H1 (cell line): Measurements from ENCODE around the gene NOC2L. TPM values are rescaled to one million over a fixed set of nuclear protein-coding genes. Genes with fewer than 3 reads are reported as not detected.

ENCODE experiments used
- ASH2L ChIP-seq: fragments of 200-600, 300-600 bp; sonication (generic); IDR thresholded peaks from one replicate; pipeline ENCODE4 v1.7.1; 2017; ENCODE audit warnings: low read length
- JUN ChIP-seq: IDR thresholded peaks from 2 replicates; pipeline ENCODE4 v1.6.1; 2011; ENCODE audit warnings: low read depth, mild to moderate bottlenecking, improper control_type of control experiment, low read length
- POU5F1 ChIP-seq: IDR thresholded peaks from 2 replicates; pipeline ENCODE4 v1.6.1; 2011; ENCODE audit warnings: low read depth, mild to moderate bottlenecking, low read length, moderate library complexity
- SAP30 ChIP-seq: fragments of 300-600 bp; sonication (generic); IDR thresholded peaks from 2 replicates; pipeline ENCODE4 v1.7.1; 2012; ENCODE audit warnings: low read length, moderate library complexity, mild to moderate bottlenecking, inconsistent platforms; ENCODE audit not compliant: insufficient read depth, insufficient replicate concordance
- SP4 ChIP-seq: IDR thresholded peaks from 2 replicates; pipeline ENCODE4 v1.6.1; 2012; ENCODE audit warnings: low read length, inconsistent platforms
- polyA plus RNA-seq, 7 experiments: library from polyadenylated mRNA; depleted of rRNA in 3 of 7; stranded (reverse) in 5 of 7; unstranded in 2 of 7; fragments of >200 nt in 5 of 7; fragments of 200-250 nt in 2 of 7; gene quantifications; 1 replicate in 5 of 7; 2 replicates in 1 of 7; 4 replicates in 1 of 7; pipeline versions ENCODE4 v1.2.1 to v1.2.3, GENCODE V29; 2011 to 2013; ENCODE audit warnings: missing spikeins in 2 of 7, mixed read lengths in 2 of 7
- total RNA-seq: library from RNA; stranded (reverse); fragmentation: NEBNext Ultra II Directional; extraction: Animal tissue kit (Norgen Biotek cat#: 25700); gene quantifications from 2 replicates; pipeline ENCODE4 v1.2.1, GENCODE V29; 2021
- TF ChIP-seq, protein P1 (sequence below): fragments of 300-600 bp; sonication (generic); IDR thresholded peaks from 2 replicates; pipeline ENCODE4 v1.7.1; 2012; ENCODE audit warnings: low read length, moderate library complexity, mild to moderate bottlenecking, inconsistent platforms; ENCODE audit not compliant: insufficient replicate concordance
- TF ChIP-seq, protein P2 (sequence below): IDR thresholded peaks from 2 replicates; pipeline ENCODE4 v1.6.1; 2011; ENCODE audit warnings: low read length, improper control_type of control experiment

The NOC2L gene
- total and polyA plus RNA-seq, 2 of the 8 experiments (the other 6 are each of a cell fraction or from before 2014, with no cell fraction given): 74.7 to 130 TPM

DNA sequence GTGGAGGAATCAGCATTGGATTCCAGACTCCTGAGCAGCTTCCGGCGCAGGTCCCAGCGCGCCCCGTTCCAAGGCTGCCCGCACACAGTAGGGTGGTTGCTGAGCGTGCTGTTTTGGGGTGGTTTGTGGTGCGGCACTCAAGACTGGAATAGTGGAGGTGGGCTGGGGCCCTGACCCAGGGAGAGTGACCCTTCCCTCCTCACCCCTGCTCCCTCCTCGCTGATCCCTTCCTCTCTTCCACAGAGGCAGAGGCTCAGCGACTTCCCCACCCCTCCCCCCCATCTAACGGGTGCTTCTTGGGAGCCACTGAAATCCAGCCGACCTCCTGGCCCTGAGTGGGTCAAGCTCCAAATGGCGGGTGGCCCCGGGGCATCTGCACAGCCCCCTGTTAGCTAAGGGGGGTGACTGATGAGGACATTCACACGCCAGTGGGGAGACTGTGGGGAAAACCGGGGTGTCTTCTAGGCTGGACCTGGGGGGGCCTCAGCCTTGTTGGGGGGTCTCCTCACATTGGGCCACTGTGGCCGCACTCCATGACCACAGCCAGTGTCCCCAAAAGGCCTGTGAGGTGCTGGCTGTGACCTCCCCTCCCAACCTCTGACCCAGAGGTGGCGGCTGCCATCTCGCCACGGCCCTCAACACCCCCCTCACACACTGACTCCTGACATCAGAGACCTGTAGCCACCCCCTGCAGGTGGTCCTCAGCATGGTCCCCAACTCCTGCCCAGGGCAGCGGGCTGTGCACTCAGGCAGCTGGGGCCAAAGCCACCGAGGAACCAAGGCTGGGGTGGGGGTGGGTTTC is 44.8 kb upstream of the NOC2L start (continued):
- TF ChIP-seq, protein P1, sequence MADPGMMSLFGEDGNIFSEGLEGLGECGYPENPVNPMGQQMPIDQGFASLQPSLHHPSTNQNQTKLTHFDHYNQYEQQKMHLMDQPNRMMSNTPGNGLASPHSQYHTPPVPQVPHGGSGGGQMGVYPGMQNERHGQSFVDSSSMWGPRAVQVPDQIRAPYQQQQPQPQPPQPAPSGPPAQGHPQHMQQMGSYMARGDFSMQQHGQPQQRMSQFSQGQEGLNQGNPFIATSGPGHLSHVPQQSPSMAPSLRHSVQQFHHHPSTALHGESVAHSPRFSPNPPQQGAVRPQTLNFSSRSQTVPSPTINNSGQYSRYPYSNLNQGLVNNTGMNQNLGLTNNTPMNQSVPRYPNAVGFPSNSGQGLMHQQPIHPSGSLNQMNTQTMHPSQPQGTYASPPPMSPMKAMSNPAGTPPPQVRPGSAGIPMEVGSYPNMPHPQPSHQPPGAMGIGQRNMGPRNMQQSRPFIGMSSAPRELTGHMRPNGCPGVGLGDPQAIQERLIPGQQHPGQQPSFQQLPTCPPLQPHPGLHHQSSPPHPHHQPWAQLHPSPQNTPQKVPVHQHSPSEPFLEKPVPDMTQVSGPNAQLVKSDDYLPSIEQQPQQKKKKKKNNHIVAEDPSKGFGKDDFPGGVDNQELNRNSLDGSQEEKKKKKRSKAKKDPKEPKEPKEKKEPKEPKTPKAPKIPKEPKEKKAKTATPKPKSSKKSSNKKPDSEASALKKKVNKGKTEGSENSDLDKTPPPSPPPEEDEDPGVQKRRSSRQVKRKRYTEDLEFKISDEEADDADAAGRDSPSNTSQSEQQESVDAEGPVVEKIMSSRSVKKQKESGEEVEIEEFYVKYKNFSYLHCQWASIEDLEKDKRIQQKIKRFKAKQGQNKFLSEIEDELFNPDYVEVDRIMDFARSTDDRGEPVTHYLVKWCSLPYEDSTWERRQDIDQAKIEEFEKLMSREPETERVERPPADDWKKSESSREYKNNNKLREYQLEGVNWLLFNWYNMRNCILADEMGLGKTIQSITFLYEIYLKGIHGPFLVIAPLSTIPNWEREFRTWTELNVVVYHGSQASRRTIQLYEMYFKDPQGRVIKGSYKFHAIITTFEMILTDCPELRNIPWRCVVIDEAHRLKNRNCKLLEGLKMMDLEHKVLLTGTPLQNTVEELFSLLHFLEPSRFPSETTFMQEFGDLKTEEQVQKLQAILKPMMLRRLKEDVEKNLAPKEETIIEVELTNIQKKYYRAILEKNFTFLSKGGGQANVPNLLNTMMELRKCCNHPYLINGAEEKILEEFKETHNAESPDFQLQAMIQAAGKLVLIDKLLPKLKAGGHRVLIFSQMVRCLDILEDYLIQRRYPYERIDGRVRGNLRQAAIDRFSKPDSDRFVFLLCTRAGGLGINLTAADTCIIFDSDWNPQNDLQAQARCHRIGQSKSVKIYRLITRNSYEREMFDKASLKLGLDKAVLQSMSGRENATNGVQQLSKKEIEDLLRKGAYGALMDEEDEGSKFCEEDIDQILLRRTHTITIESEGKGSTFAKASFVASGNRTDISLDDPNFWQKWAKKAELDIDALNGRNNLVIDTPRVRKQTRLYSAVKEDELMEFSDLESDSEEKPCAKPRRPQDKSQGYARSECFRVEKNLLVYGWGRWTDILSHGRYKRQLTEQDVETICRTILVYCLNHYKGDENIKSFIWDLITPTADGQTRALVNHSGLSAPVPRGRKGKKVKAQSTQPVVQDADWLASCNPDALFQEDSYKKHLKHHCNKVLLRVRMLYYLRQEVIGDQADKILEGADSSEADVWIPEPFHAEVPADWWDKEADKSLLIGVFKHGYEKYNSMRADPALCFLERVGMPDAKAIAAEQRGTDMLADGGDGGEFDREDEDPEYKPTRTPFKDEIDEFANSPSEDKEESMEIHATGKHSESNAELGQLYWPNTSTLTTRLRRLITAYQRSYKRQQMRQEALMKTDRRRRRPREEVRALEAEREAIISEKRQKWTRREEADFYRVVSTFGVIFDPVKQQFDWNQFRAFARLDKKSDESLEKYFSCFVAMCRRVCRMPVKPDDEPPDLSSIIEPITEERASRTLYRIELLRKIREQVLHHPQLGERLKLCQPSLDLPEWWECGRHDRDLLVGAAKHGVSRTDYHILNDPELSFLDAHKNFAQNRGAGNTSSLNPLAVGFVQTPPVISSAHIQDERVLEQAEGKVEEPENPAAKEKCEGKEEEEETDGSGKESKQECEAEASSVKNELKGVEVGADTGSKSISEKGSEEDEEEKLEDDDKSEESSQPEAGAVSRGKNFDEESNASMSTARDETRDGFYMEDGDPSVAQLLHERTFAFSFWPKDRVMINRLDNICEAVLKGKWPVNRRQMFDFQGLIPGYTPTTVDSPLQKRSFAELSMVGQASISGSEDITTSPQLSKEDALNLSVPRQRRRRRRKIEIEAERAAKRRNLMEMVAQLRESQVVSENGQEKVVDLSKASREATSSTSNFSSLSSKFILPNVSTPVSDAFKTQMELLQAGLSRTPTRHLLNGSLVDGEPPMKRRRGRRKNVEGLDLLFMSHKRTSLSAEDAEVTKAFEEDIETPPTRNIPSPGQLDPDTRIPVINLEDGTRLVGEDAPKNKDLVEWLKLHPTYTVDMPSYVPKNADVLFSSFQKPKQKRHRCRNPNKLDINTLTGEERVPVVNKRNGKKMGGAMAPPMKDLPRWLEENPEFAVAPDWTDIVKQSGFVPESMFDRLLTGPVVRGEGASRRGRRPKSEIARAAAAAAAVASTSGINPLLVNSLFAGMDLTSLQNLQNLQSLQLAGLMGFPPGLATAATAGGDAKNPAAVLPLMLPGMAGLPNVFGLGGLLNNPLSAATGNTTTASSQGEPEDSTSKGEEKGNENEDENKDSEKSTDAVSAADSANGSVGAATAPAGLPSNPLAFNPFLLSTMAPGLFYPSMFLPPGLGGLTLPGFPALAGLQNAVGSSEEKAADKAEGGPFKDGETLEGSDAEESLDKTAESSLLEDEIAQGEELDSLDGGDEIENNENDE: no peak
- TF ChIP-seq POU5F1 (no peak), ASH2L (no peak), SP4 (no peak), JUN (no peak), SAP30 (no peak)
- TF ChIP-seq, protein P2, sequence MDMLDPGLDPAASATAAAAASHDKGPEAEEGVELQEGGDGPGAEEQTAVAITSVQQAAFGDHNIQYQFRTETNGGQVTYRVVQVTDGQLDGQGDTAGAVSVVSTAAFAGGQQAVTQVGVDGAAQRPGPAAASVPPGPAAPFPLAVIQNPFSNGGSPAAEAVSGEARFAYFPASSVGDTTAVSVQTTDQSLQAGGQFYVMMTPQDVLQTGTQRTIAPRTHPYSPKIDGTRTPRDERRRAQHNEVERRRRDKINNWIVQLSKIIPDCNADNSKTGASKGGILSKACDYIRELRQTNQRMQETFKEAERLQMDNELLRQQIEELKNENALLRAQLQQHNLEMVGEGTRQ: no peak
